IPS-18c (cell line): Measurements from ENCODE around the gene GMDS.

Experiments used
- H3K4me3 ChIP-seq: 2 replicates; pipeline ENCODE4 v1.7.0; 2013; ENCODE audit warnings: low read depth, mild to moderate bottlenecking, low read length, moderate library complexity; ENCODE audit not compliant: insufficient read depth
- H3K9me3 ChIP-seq: one replicate; pipeline ENCODE4 v1.6.1; 2013; ENCODE audit warnings: mild to moderate bottlenecking, low read length, moderate library complexity; ENCODE audit not compliant: control insufficient read depth, insufficient read depth

Gene GMDS

GRCh38 chr6:1611572-1612298 is 633.7 kb downstream of the GMDS start:
- peak overlapping the region; percentile 31; the same call in 1 of the 2 replicates for H3K4me3 ChIP-seq
- H3K9me3 ChIP-seq, result no peaks in the 10 kb centered on the region

- no peaks in the 10 kb centered on the region for H3K9me3 ChIP-seq
- no peak overlapping the region for H3K4me3 ChIP-seq
Observed at GRCh38 chr6:1611322-1611571, 634.2 kb downstream of the GMDS start.

GRCh38 chr6:1610497-1611321 is 634.7 kb downstream of the GMDS start:
- Histone ChIP-seq H3K9me3 (no peaks in the 10 kb centered on the region), H3K4me3 (peak overlapping the region; percentile 28; the same call in 1 of the 2 replicates)

GRCh38 chr6:1609648-1610496 is 635.5 kb downstream of the GMDS start, which contains the start of gene FOXC1:
TSS of gene FOXC1 (plus strand) at chr6:1609915. CDS start at chr6:1610446, 531 bp downstream.
- Histone ChIP-seq H3K4me3 (peak within 1 kb of the TSS; percentile 46), H3K9me3 (no peaks in the 10 kb centered on the region)

- H3K9me3 ChIP-seq, result no peaks in the 10 kb centered on the region
- peak overlapping the region; percentile 46 for H3K4me3 ChIP-seq
Observed at GRCh38 chr6:1609041-1609647, 636.3 kb downstream of the GMDS start.

GRCh38 chr6:1608222-1609040 is 637.0 kb downstream of the GMDS start:
- H3K9me3 ChIP-seq, result no peaks in the 10 kb centered on the region

GRCh38 chr6:1607516-1608221 is 637.7 kb downstream of the GMDS start:
- Histone ChIP-seq H3K9me3 (no peaks in the 10 kb centered on the region), H3K4me3 (peak overlapping the region; percentile 39)

More at GRCh38 chr6:1608222-1609040, 637.0 kb downstream of the GMDS start:
- H3K4me3 ChIP-seq, result peak overlapping the region; percentile 39; the same call in 1 of the 2 replicates

GRCh38 chr6:1606780-1607515 is 638.5 kb downstream of the GMDS start:
- peak overlapping the region; percentile 38 for H3K4me3 ChIP-seq
- no peaks in the 10 kb centered on the region for H3K9me3 ChIP-seq

- Histone ChIP-seq H3K9me3 (no peaks in the 10 kb centered on the region), H3K4me3 (peak overlapping the region; percentile 38)
Observed at GRCh38 chr6:1605893-1606779, 639.3 kb downstream of the GMDS start.

GRCh38 chr6:1605004-1605892 is 640.2 kb downstream of the GMDS start:
- no peaks in the 10 kb centered on the region for H3K9me3 ChIP-seq
- H3K4me3 ChIP-seq, result peak overlapping the region; percentile 47; the same call in 1 of the 2 replicates

- Histone ChIP-seq H3K9me3 (no peaks in the 10 kb centered on the region), H3K4me3 (peak overlapping the region; percentile 47)
Observed at GRCh38 chr6:1604158-1605003, 641.0 kb downstream of the GMDS start.

- Histone ChIP-seq H3K9me3 (no peaks in the 10 kb centered on the region), H3K4me3 (peak overlapping the region; percentile 43)
Observed at GRCh38 chr6:1603708-1604107, 641.7 kb downstream of the GMDS start.
